ENCODE results near the gene LRMDA.
"Not testable (repeated sequence)": the region's sequence is repeated elsewhere in the genome, so short reads cannot be mapped to it uniquely, and the experiment has no call there.

LRMDA gene

GRCh38 chr10:75508814-75509306 lies 77.4 kb downstream of the LRMDA start:
- DNase-seq, result no peak

- no peak for DNase-seq
Observed at GRCh38 chr10:75509706-75510105, 78.3 kb downstream of the LRMDA start.

GRCh38 chr10:75511011-75511410 lies 79.6 kb downstream of the LRMDA start:
- no peak for DNase-seq

- DNase-seq, result no peak
Observed at GRCh38 chr10:75512203-75512933, 80.9 kb downstream of the LRMDA start.

- DNase-seq, result no peak
Observed at GRCh38 chr10:75513292-75513885, 82.0 kb downstream of the LRMDA start.

GRCh38 chr10:75514830-75515229 lies 83.4 kb downstream of the LRMDA start:
- no peak for DNase-seq

GRCh38 chr10:75516154-75516553 lies 84.7 kb downstream of the LRMDA start:
- DNase-seq, result not testable (repeated sequence)

- DNase-seq, result not testable (repeated sequence)
Observed at GRCh38 chr10:75519213-75519612, 87.8 kb downstream of the LRMDA start.

- DNase-seq, result not testable (repeated sequence)
Observed at GRCh38 chr10:75521194-75521829, 89.9 kb downstream of the LRMDA start.

- no peak for DNase-seq
Observed at GRCh38 chr10:75525067-75525466, 93.6 kb downstream of the LRMDA start.

GRCh38 chr10:75525646-75526045 lies 94.2 kb downstream of the LRMDA start:
- no peak for DNase-seq

- DNase-seq, result no peak
Observed at GRCh38 chr10:75527542-75527941, 96.1 kb downstream of the LRMDA start.

- no peak for DNase-seq
Observed at GRCh38 chr10:75528392-75528791, 97.0 kb downstream of the LRMDA start.

- no peak for DNase-seq
Observed at GRCh38 chr10:75530299-75530698, 98.9 kb downstream of the LRMDA start.

GRCh38 chr10:75531571-75532031 lies 100.2 kb downstream of the LRMDA start:
- DNase-seq, result no peak

- DNase-seq, result no peak
Observed at GRCh38 chr10:75532253-75532924, 101.0 kb downstream of the LRMDA start.

- DNase-seq, result no peak
Observed at GRCh38 chr10:75538144-75538543, 106.7 kb downstream of the LRMDA start.

GRCh38 chr10:75538765-75539164 lies 107.3 kb downstream of the LRMDA start:
- DNase-seq, result no peak

- no peak for DNase-seq
Observed at GRCh38 chr10:75540357-75540966, 109.0 kb downstream of the LRMDA start.

- DNase-seq, result no peak
Observed at GRCh38 chr10:75540981-75541380, 109.6 kb downstream of the LRMDA start.

- no peak for DNase-seq
Observed at GRCh38 chr10:75541411-75541810, 110.0 kb downstream of the LRMDA start.

GRCh38 chr10:75542084-75542483 lies 110.7 kb downstream of the LRMDA start:
- DNase-seq, result no peak

GRCh38 chr10:75542906-75543305 lies 111.5 kb downstream of the LRMDA start:
- no peak for DNase-seq

Measured in NK-92 treated with Interleukin-12 subunit alpha and Interleukin-12 subunit beta, amount 100 ng/mL, for 24 hours (cell line).